IPS-18c (cell line): ENCODE measurements around the gene DOK4.

Experiments
- H3K4me3 ChIP-seq: 2 replicates; pipeline ENCODE4 v1.7.0; 2013; ENCODE audit warnings: low read depth, mild to moderate bottlenecking, low read length, moderate library complexity; ENCODE audit not compliant: insufficient read depth
- H3K9me3 ChIP-seq: one replicate; pipeline ENCODE4 v1.6.1; 2013; ENCODE audit warnings: mild to moderate bottlenecking, low read length, moderate library complexity; ENCODE audit not compliant: control insufficient read depth, insufficient read depth

The DOK4 gene

DNA sequence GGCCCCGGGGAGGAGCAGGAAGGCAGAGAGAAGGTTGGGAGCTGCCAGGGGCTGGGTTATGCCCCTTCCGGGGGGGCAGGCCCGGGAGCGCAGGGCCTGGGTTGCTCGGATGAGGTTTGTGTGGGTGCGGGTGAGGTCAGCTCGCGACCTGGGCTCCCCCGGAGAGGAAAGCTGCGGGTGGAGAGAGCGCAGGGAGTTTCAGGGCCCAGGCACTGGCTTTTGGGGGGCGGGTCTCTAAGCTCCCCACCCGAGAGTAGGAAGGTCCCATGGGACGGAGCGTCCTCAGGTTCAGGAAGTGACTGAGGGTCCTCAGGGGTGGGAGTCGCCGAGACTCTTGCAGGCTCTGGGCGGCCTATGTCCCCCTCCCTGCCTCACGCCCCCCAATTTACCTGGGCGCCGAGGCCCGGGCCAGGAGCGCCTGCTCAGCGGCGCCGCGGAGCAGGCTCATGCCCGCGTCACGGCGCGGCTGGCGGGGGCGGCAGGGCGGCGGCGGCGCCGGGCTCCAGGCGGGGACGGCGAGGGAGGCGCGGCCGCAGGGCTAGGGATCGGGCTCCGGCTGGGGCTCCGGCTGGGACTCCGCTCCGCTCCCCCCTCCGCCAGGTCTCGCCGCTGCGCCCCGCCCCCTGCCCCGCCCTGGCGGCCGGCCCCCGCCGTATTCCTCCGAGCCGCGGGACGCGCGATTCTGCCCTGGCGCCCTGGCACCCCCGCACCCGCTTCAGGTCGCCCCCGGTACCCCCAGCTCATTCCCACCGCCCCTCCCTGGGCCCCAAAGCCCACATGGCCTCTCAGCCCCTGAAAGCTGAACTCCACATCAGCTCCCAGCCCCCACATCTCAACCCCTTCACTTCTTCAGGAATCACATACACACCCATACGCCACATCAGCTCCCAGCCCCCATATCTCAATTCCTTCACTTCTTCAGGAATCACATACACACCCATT is at the start of gene DOK4:
Gene DOK4, minus strand, starts transcription at position 578 of the 942 bp plus-strand sequence. CDS start 6,986 bp downstream, outside the sequence.
- H3K4me3 ChIP-seq, result peak within 1 kb of the TSS; percentile 74

GRCh38 chr16:57535680-57536305 is 49.5 kb upstream of the DOK4 start:
- H3K9me3 ChIP-seq, result no peaks in the 10 kb centered on the region

More for the DNA sequence above, at the start of gene DOK4:
- H3K9me3 ChIP-seq, result peaks cover 6% of the 10 kb centered on the region

DNA sequence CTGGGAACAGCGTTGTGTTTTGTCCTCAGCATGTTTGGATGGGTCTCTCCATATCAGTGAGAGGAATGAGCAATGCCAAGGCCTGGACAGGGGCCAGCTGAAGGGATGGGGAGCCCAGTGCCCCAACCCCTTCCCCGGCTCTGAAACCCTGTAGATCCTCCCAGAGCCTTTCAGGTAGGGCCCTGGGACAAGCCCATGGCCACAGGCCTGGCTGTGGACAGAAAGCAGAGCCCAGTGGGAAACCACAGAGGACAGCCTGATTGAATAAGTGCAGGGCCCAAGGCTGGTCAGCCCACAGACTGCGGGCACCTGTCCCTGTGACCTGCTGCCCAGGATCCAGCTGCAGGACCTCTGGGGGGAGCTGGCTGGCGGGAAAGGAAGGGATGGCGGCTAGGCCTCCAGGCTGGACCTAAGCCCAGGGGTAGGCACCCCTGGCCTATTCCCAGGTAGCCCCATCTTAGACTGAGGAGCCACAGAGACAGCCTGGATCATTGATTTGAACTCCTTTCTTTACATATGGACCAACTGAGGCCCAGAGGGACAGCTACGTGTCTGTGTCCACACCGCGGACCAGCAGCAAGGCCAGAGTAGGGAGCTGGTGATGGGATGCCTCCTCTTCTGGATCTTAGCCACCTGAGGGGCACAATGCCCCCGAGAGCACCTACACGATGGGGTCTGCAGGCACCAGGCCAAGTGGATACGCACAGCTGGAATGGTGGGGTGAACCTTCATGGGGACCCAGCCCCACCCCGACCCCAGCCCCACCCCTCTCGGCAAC is 48.8 kb upstream of the DOK4 start:
- H3K9me3 ChIP-seq, result no peaks in the 10 kb centered on the region
- peak overlapping the region; percentile 45; the same call in 1 of the 2 replicates for H3K4me3 ChIP-seq

More at GRCh38 chr16:57535680-57536305, 49.5 kb upstream of the DOK4 start:
- peak overlapping the region; percentile 67; the same call in 1 of the 2 replicates for H3K4me3 ChIP-seq

DNA sequence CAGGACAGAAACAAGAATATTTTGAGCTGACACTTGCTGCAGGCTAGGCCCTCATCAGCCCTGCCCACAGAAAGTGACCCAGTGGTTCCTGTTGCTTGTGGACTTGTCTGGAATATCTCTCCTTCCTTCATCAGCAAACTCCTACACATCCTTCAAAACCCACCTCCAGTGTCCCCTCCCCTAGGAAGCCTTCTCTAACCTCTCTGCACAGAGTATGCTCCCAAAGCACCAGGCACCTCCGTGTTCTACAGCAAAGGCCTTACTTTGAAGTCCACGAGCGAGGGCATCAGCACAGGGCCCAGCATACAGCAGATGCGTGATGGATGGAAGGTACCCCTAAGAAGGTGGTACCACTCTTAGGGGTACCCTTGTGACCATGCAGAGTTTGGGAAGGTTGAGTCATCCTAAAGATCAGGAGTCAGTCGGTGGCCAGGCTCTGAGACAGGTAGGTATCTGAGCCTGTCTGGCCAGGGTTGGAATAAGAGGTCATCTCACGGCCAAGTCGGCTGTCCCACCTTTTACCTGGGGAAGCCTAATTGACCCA is 48.1 kb upstream of the DOK4 start:
- Histone ChIP-seq H3K9me3 (no peaks in the 10 kb centered on the region), H3K4me3 (no peak overlapping the region)

DNA sequence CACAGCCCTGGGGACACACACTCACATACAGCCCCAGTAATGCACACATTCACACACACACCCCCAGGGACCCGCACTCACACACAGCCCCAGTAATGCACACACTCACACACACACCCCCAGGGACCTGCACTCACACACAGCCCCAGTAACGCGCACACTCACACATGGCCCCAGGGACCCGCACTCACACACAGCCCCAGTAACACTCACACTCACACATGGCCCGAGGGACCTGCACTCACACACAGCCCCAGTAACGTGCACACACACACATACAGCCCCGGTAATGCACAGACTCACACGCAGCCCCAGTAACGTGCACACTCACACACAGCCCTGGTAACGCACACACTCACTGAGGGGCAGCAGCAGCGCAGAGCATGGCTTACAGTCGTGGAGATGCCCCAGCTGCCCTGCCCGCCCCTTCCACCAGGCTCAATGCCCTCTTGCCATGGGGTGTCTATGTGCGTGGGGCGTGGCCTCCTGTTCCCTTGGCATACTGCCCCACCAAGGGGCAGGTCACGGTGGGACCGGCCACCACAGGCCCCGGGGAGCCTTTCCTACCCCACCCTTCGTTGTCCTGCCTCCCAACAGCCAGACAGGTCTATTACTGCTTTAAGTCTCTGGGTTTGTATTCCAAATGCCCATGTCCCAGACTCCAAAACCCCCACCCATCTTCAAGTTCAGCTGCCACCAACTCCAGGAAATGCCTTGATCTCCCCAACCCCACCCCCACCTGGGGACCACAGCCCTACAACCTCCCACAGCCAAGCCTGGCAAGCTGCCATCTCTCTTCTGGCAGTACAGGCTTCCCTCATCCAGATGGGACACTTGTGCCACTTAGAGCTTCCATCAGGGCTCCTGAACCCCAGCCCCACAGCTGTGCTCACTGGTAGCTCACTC is 47.4 kb upstream of the DOK4 start:
- H3K9me3 ChIP-seq, result no peaks in the 10 kb centered on the region
- H3K4me3 ChIP-seq, result no peak overlapping the region

DNA sequence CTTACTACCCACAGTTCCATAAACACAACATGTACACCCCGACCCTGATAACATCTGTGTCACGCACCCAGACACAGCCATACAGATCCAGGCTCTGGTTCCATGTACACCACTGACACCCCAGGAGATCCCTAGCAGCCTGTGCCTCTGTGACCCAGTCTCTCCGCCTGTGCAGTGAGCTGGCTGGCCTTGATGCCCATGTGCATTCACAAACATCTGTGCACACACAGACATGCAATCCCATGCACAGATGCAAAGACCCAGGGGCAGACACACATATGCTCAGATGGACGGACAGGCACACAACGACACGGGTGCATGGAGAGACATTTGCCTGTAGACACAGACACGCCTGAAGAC is 46.0 kb upstream of the DOK4 start:
- H3K4me3 ChIP-seq, result no peak overlapping the region
- no peaks in the 10 kb centered on the region for H3K9me3 ChIP-seq

DNA sequence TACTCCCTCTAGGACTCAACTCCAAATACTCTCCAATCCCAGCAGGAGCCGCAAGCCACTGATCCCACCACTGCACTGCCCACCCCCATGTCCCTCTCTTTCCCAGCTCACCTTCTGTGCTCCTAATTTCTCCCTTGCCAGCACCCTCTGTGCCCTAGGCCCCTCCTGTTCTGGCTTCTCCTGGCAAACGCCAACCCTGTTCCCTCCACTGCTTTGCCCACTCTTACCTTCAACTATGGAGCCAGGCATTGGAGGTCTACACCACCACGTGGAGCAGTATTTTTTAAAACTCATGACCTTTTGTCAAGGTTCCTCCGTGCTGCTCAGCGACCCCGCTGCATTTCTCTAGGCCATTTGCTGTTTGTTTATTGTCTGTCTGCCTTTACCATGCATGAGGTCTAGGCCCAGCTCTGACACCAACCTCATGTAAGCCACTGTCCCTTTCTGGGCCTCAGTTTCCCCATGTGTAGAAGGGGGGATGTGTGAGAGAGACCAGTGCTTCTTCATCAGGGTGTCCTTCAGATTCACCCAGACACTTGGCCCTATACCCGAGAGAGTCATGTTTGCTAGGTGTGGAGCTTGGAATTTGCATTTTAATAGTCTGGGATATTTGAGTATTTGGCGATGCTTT is 45.5 kb upstream of the DOK4 start:
- no peaks in the 10 kb centered on the region for H3K9me3 ChIP-seq
- no peak overlapping the region for H3K4me3 ChIP-seq

DNA sequence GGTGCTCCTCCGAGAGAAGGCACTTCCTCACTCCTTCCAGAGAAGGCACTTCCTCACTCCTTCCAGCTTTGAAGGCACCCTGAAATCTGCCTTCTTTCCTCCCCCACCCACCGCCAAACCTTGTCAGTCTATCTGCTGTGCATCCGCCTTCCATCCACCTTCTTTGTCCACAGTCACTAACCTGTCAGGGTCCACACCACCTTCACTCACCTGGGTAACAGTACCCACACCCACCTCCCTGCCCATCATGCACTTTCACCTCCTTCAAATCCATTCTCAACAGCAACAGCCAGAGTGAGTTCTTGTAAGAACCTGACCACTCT is 44.9 kb upstream of the DOK4 start:
- Histone ChIP-seq H3K4me3 (no peak overlapping the region), H3K9me3 (no peaks in the 10 kb centered on the region)

DNA sequence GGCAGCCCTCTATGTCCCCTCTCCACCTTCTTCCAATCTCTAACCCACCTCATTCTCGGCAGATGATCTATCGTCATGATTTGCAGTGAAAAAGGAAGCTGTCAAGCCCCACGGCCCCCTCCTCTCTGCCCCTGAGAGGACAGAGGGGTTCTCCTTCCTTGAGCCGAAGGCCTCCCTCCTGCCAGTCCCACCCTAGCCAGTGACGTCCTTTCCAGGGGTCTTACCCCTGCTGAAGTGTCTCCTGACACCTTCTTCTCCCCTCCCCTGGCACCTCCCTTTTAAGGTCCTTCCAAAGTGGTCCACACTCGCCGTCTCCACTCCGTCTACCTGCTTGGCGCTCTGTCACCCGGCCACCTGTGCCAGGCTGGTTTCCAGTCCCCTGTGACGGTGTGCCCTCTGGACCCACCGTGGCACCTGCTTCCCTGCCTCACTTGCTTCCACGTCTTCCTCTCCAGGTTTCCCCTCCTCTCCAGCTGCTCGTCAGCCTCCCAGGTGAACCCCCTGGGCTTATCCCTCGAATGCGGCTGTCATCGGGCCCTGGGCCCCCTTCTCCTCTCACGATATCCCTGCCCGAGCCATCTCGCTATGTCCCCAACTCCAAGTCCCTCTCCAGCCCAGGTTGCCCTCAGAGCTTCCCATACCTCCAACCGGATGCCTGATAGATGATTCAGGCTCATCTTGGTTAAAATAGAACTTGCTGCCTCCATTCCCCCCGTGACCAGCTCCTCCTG is 44.4 kb upstream of the DOK4 start:
- no peaks in the 10 kb centered on the region for H3K9me3 ChIP-seq
- no peak overlapping the region for H3K4me3 ChIP-seq

- H3K4me3 ChIP-seq, result peak overlapping the region; percentile 34; the same call in 1 of the 2 replicates
- no peaks in the 10 kb centered on the region for H3K9me3 ChIP-seq
These were observed 43.8 kb upstream of the DOK4 start for GRCh38 chr16:57530104-57530521.

DNA sequence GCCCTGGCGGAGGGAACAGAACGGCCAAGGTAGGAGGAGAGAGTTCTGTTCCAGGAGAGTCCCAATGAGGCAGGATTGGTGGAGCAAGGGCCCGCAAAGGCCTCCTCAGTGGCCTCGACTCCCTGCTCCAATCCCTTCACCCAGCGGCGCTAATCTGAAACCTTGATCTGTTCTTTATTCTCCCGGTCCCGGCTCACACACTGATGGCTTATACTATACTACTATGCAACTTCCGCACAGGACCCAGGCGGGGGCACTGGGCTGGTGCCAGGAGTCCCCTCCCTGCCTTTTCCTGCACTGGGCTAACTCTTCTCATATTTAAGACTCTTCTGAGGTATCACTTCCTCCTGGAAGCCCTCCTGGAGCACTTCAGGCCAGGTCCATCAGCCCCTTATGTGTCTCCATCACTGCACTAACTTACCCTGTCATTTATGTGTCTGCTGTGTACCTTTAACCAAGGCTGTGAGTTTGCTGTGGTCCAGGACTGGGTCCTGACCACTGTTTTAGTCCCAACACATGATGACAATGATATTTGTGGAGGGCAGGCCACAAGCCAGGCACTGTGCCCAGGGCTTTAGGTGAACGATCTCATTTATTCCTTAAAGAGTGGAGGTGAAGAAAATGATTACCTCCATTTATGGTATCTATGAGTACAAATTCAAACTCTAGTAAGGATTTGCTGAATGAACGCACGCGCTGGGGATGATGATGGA is 43.3 kb upstream of the DOK4 start:
- H3K4me3 ChIP-seq, result peak overlapping the region; percentile 52
- H3K9me3 ChIP-seq, result no peaks in the 10 kb centered on the region

DNA sequence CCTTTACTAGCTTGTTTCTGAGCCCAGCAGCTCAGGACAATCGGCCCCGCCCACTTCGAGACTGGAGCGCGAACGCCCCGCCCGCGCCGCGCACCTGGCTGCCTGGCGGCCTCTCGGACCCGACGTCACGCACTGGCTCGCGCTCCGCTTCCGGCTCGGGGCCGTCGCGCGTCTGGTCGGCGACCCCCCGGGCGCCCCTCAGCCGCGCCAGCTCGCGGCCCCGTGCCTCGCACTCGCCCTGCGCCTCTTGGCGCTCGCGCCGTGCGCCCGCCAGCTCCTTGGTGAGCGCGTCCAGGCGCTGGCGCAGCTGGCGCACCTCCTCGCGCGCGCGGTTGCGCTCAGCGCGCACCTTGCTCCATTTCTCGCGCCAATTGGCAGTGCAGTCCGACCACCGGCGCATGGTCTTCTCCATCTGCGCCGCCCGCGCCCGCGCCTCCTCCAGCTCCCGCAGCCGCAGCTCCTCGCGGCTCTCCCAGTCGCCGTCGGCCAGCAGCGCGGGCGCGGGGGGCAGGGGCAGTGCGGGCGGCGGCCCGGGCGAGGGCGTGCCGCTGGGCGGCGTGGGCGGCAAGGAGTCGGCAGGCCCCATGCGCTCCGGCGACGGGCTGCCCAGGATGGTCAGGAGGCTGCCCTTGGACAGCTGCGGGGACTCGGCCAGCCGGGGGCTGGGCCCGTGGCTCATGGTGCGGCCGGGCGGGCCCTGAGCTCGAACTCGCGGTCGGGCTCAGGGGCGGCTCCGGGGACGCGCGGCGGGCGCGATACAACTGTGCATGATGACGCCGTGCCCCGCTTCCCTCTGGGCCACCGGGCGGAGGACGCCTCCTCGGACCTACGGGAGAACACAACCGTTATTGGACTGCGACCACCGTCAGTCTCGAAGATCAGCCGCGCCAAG is 42.5 kb upstream of the DOK4 start:
- H3K9me3 ChIP-seq, result no peaks in the 10 kb centered on the region
- H3K4me3 ChIP-seq, result peak overlapping the region; percentile 52

GRCh38 chr16:57527610-57528360 is 41.5 kb upstream of the DOK4 start:
- H3K4me3 ChIP-seq, result peak overlapping the region; percentile 52; the same call in 1 of the 2 replicates
- no peaks in the 10 kb centered on the region for H3K9me3 ChIP-seq
